GM21717 (cell line): Measurements from ENCODE around the gene SPINT1.

Source experiments
- ATAC-seq: cut with Tn5 transposase; IDR thresholded peaks from one replicate; pipeline ENCODE4 v1.9.1; 2021; ENCODE audit warnings: mild to moderate bottlenecking, moderate library complexity; ENCODE audit not compliant: unreplicated experiment

SPINT1 gene

GRCh38 chr15:40843885-40844695, at the start of gene SPINT1:
TSS of gene SPINT1 (plus strand) at chr15:40844048. CDS start at chr15:40844555, 507 bp downstream.
- no peak for ATAC-seq

- ATAC-seq, result no peak
Measured at GRCh38 chr15:40796041-40796440, 47.8 kb upstream of the SPINT1 start.

DNA sequence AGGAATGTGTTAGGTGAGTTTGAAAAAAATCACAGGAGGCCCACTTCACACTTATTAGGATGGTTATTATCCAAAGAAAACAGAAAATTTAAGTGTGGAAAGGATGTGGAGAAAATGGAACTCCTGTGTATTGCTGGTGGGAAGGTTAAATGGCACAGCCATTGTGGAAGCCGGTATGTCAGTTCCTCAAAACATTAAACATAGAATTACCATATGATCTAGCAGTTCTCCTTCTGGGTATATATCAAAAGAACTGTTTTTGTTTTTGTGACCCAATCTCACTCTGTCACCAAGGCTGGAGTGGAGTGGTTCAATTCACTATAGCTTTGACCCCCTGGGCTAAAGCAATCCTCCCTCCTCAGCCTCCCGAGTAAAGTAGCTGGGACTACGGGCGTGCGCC, 47.3 kb upstream of the SPINT1 start:
- ATAC-seq, result no peak

- no peak for ATAC-seq
Measured at GRCh38 chr15:40799523-40799922, 44.3 kb upstream of the SPINT1 start.

DNA sequence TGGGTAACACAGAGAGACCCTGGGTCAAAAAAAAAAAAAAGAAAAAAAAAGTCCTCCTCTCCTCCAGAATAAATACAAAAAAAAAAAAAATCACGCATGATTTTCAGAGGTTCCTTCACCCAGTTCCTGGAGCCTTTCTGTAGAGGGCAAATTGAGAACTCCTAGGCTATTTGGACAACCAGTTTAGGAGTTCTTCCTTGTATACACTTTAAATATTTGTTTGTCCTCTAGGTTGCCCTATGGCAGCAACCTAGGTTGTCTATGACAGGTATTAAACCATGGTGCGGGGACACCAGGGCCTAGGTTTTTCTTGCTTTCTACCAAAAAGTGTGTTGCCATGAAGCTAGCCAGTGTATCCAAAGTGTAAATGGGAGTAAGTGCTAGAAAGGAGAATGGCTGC, 40.8 kb upstream of the SPINT1 start:
- no peak for ATAC-seq

GRCh38 chr15:40803688-40804087, 40.2 kb upstream of the SPINT1 start:
- ATAC-seq, result no peak

GRCh38 chr15:40806672-40807027, 37.2 kb upstream of the SPINT1 start:
- ATAC-seq, result no peak

GRCh38 chr15:40807028-40807887, 36.6 kb upstream of the SPINT1 start, which contains the start of the genes DNAJC17 and ZFYVE19:
TSS of gene DNAJC17 (minus strand) at chr15:40807473. CDS start at chr15:40807446, 27 bp downstream.
TSS of gene ZFYVE19 (plus strand) at chr15:40807089. CDS start at chr15:40807590, 501 bp downstream.
- peak; percentile 87 for ATAC-seq

- no peak for ATAC-seq
Measured at GRCh38 chr15:40807888-40808461, 35.9 kb upstream of the SPINT1 start.

DNA sequence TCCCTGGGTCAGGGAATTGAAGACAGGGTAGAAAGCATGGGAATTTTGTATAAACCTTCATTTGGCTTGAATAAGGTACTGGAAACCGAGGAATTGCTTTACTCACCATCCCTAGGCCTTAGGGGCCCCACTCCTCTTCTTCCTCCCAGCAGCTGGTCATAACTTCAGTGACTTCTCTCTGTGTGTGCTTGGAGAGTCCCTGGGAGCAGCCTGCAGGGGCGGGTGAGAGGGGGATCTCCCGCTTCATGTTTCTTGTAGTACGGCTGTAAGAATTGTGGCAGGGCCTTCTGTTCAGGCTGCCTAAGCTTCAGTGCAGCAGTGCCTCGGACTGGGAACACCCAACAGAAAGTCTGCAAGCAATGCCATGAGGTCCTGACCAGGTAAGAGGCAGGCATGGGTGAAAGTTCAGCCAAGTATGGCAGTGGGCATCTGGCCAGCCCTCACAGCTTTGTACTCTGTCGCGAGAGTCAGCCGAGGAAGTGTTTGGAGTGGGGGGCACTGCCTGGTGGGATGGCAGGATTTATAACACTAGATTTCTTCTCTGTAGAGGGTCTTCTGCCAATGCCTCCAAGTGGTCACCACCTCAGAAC, 34.9 kb upstream of the SPINT1 start:
- ATAC-seq, result no peak

- ATAC-seq, result no peak
Measured at GRCh38 chr15:40812721-40813425, 31.0 kb upstream of the SPINT1 start.

- ATAC-seq, result no peak
Measured at GRCh38 chr15:40815042-40815698, 28.7 kb upstream of the SPINT1 start.

GRCh38 chr15:40819048-40819447, 24.8 kb upstream of the SPINT1 start:
- ATAC-seq, result no peak

- ATAC-seq, result no peak
Measured at GRCh38 chr15:40821195-40821594, 22.7 kb upstream of the SPINT1 start.

GRCh38 chr15:40823572-40824343, 20.1 kb upstream of the SPINT1 start:
- ATAC-seq, result no peak

GRCh38 chr15:40825661-40826422, 18.0 kb upstream of the SPINT1 start:
- ATAC-seq, result no peak

DNA sequence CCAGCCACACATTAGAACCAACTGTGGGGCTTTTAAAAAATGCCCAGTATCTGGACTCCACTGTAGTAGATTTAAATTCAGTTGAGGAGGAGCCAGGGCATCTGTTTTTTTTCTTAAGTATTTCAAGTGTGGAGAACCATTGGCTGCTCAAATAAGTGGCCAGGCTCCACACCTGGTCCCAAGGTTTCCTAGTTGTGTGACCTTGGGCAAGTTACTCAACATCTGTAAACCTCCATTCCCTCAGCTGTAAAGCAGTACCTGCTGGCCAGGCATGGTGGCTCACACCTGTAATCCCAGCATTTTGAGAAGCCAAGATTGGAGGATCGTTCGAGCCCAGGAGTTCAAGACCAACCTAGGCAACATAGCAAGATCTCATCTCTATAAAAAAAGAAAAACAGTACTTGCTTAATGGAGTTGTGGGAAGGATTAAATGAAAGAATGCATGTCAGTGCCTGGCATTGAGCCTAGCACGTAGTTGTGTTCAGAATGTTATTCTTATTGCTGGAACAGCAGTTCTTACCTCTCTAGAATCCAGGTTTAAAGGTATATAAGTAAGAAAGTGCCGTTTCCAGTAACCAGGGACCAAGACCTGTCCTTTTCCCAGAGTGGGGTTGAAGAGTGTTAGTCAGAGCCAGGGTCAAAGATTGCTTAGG, 17.3 kb upstream of the SPINT1 start:
- ATAC-seq, result no peak

- no peak for ATAC-seq
Measured at GRCh38 chr15:40828447-40829036, 15.3 kb upstream of the SPINT1 start, which contains the start of gene PPP1R14D. TSS of gene PPP1R14D (minus strand) at chr15:40828708. CDS start at chr15:40828641, 67 bp downstream.
